Lung (tissue), 12 donors: Measurements from ENCODE around the gene WSCD1. TPM values are rescaled to one million over a fixed set of nuclear protein-coding genes. Genes with fewer than 3 reads are reported as not detected.

Source experiments
- ATAC-seq: fragments of 200-7000 bp; cut with Tn5 transposase; one replicate; pipeline ENCODE4 v1.9.1; 2020; ENCODE audit warnings: moderate number of reproducible peaks; ENCODE audit not compliant: insufficient read depth, low FRiP score
- DNase-seq, 3 donors: peaks; one replicate each; pipeline ENCODE4 v3.0.0-alpha.2; 2013 to 2017
- H3K27ac ChIP-seq, 2 donors: one replicate each; pipeline ENCODE4 v1.5.1; 2013; ENCODE audit warnings: mild to moderate bottlenecking in 2 of 2, moderate library complexity in 2 of 2, control low read depth in 1 of 2, inconsistent platforms in 1 of 2, low read depth in 1 of 2, low read length in 1 of 2
- H3K27me3 ChIP-seq, 3 donors: one replicate each; pipeline ENCODE4 v1.5.1; 2013; ENCODE audit warnings: low read length in 2 of 3; ENCODE audit not compliant: control insufficient read depth in 3 of 3, insufficient read depth in 3 of 3
- H3K36me3 ChIP-seq, 4 donors: one replicate each; pipeline ENCODE4 v1.5.1; 2013; ENCODE audit warnings: low read length in 4 of 4, mild to moderate bottlenecking in 1 of 4, moderate library complexity in 1 of 4; ENCODE audit not compliant: control insufficient read depth in 4 of 4, insufficient read depth in 4 of 4
- H3K4me1 ChIP-seq, 5 donors: one replicate each; pipeline ENCODE4 v1.5.1; 2013; ENCODE audit warnings: low read length in 5 of 5, mild to moderate bottlenecking in 2 of 5, moderate library complexity in 1 of 5; ENCODE audit not compliant: control insufficient read depth in 5 of 5, insufficient read depth in 5 of 5
- H3K4me3 ChIP-seq: one replicate; pipeline ENCODE4 v1.5.1; 2013; ENCODE audit warnings: mild to moderate bottlenecking, control low read depth, moderate library complexity
- H3K9ac ChIP-seq, 2 donors: one replicate each; pipeline ENCODE4 v1.5.1; 2013; ENCODE audit warnings: low read length in 2 of 2, control low read depth in 1 of 2; ENCODE audit not compliant: insufficient read depth in 1 of 2
- H3K9me3 ChIP-seq, 4 donors: one replicate each; pipeline ENCODE4 v1.5.1; 2013; ENCODE audit warnings: low read length in 3 of 4, mild to moderate bottlenecking in 1 of 4, moderate library complexity in 1 of 4; ENCODE audit not compliant: control insufficient read depth in 4 of 4, insufficient read depth in 3 of 4
- WGBS, 2 donors: extraction: QIAGEN DNeasy Blood & Tissue Kit; methylation state at CpG; one replicate each; pipeline ENCODE4 v1.1.7; 2013; 5-methylcytosine and 5-hydroxymethylcytosine counted together
- polyA plus RNA-seq, 2 donors: library from polyadenylated mRNA; stranded (reverse); fragments of 200-250 nt; gene quantifications; one replicate each; pipeline ENCODE4 v1.2.1, GENCODE V29; 2013
- total RNA-seq, 2 donors: library from RNA; depleted of rRNA in 1 of 2; stranded (reverse); fragments of >200 nt in 1 of 2; gene quantifications; one replicate each; pipeline ENCODE4 v1.2.1, GENCODE V29; 2014 to 2021
- TF ChIP-seq, protein P1 (sequence below): IDR thresholded peaks from 2 replicates; pipeline ENCODE4 v1.5.1; 2012; ENCODE audit warnings: mild to moderate bottlenecking; ENCODE audit errors: control extremely low read depth, extremely low read depth
- donor health status: control.
- donor health status: control.
- donor health status: Bipolar disorder and iron deficiency.
- donor health status: healthy.
- donor health status: DM: yes; HTN: yes; CAD: no.

WSCD1 gene
- total and polyA plus RNA-seq, 4 donors: 1.5 to 13.4 (median 3.8) TPM

DNA sequence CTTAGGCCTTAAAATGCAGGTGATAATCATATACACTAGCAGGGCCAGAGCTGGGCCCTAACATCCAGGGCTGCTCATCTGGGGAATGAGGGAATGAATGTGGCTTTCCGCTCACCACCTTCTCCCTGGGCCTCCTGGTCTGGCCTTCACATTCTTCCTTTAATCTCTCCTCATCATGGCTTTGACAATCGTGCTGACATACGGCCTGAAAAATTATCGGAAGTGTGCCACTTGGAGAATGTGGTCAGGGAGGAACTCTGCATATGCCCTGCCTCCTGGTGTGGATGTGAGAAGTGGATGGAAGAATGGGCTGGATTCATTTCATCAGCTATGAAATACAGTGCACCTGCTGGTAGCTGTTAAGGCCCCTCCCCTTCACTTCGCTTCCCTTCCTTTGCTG is 2.4 kb downstream of the WSCD1 start:
- WGBS, 2 donors: 74 to 90% methylated on average over 5 of the region's 5 CpGs

DNA sequence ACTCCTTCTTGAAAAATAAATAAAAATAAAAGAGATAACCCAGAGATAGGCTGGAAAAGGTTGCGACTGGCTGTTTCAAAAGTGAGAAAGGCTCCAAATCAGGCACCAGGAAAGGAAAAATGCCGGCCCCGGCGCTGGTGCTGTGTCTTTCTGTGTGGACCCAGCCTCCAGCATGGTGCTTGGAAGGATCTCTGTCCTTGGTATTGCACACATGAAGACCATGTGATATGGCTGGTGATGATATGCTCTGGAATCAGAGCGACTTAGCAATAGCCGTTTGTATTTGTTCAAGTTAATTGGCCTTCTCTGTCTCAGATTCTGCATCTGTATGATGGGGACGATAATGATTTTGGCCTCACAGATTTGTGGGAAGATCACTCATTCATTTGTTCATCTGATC is 3.4 kb downstream of the WSCD1 start:
- 91 to 92% methylated on average over 7 of the region's 7 CpGs for WGBS, 2 donors
- TF ChIP-seq, protein P1, sequence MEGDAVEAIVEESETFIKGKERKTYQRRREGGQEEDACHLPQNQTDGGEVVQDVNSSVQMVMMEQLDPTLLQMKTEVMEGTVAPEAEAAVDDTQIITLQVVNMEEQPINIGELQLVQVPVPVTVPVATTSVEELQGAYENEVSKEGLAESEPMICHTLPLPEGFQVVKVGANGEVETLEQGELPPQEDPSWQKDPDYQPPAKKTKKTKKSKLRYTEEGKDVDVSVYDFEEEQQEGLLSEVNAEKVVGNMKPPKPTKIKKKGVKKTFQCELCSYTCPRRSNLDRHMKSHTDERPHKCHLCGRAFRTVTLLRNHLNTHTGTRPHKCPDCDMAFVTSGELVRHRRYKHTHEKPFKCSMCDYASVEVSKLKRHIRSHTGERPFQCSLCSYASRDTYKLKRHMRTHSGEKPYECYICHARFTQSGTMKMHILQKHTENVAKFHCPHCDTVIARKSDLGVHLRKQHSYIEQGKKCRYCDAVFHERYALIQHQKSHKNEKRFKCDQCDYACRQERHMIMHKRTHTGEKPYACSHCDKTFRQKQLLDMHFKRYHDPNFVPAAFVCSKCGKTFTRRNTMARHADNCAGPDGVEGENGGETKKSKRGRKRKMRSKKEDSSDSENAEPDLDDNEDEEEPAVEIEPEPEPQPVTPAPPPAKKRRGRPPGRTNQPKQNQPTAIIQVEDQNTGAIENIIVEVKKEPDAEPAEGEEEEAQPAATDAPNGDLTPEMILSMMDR: no peak
- no peak for DNase-seq
- peaks cover 0 to 3% (median 0%) of the 10 kb centered on the region in 5 donors for H3K4me1 ChIP-seq
- peaks cover 0 to 37% (median 35%) of the 10 kb centered on the region in 3 donors for H3K27me3 ChIP-seq
- H3K36me3 ChIP-seq: no peaks in the 10 kb centered on the region
- no peak for ATAC-seq
- no peaks in the 10 kb centered on the region for H3K9me3 ChIP-seq
- no peak overlapping the region for H3K27ac ChIP-seq
- no peak overlapping the region for H3K9ac ChIP-seq
- H3K4me3 ChIP-seq: no peak overlapping the region

More for the DNA sequence above, 2.4 kb downstream of the WSCD1 start:
- Histone ChIP-seq H3K27me3 (peaks cover 0 to 46% (median 41%) of the 10 kb centered on the region in 3 donors), H3K9me3 (no peaks in the 10 kb centered on the region), H3K4me3 (no peak overlapping the region), H3K4me1 (peaks cover 0 to 3% (median 0%) of the 10 kb centered on the region in 5 donors), H3K36me3 (no peaks in the 10 kb centered on the region), H3K27ac (no peak overlapping the region), H3K9ac (no peak overlapping the region)
- DNase-seq (no peak), ATAC-seq (no peak)
- TF ChIP-seq, protein P1: no peak

DNA sequence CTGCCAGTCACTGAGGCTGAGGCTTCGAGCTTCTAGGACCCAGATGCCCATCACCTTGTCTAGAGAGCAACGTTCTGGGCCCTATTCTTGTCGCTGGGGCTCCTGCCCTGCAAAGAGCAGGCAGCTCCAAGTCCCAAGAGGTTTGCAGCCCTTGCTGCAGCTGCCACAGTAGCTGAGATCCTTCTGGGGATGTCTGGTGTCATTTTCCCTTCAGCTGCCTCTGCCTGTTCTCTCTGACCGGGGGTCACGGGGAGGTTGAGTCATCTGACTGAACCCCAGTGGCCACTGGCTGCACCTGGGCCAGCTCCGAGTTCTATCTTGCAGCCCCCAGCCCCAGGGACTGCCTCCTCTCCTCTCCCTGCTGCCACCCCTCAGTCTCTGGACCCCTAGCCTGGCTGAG is 4.9 kb downstream of the WSCD1 start:
- H3K27ac ChIP-seq: no peak overlapping the region
- 73 to 79% methylated on average over 6 of the region's 6 CpGs for WGBS, 2 donors
- H3K9me3 ChIP-seq: no peaks in the 10 kb centered on the region
- H3K4me1 ChIP-seq: peaks cover 0 to 2% (median 0%) of the 10 kb centered on the region in 5 donors
- H3K9ac ChIP-seq: no peak overlapping the region
- TF ChIP-seq, protein P1: no peak
- peaks cover 0 to 25% (median 23%) of the 10 kb centered on the region in 3 donors for H3K27me3 ChIP-seq
- ATAC-seq (no peak), DNase-seq (no peak)
- H3K36me3 ChIP-seq: no peaks in the 10 kb centered on the region
- H3K4me3 ChIP-seq: no peak overlapping the region

DNA sequence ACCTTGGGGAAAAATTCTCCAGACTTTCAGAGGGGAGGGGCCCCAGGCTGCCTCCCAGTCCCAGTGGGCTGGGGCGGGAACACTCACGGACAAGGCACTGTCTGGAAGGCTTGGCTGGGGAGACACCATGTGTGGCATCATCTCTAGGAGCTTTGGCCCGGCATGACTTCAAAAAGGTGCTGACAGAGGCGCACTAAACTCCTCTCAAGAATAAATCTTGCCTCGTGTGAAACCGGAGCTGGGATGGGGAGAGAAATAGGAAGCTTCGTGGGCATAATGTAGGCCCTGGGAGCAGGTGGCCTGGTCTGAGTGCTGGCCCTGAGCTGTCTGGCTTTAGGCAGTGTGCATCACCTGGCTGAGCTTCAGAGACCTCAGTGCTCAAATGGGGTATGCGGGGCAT is 5.7 kb downstream of the WSCD1 start:
- H3K4me3 ChIP-seq: no peak overlapping the region
- H3K36me3 ChIP-seq: no peaks in the 10 kb centered on the region
- H3K4me1 ChIP-seq: peaks cover 0 to 2% (median 0%) of the 10 kb centered on the region in 5 donors
- no peaks in the 10 kb centered on the region for H3K9me3 ChIP-seq
- H3K9ac ChIP-seq: no peak overlapping the region
- no peak overlapping the region for H3K27ac ChIP-seq
- TF ChIP-seq, protein P1: no peak
- no peak for DNase-seq
- 83 to 89% methylated on average over 8 of the region's 8 CpGs for WGBS, 2 donors
- H3K27me3 ChIP-seq: peaks cover 0 to 24% (median 23%) of the 10 kb centered on the region in 3 donors
- no peak for ATAC-seq
